Panc1 (cell line): ENCODE data around the gene AFDN. TPM values are rescaled to one million over a fixed set of nuclear protein-coding genes. Genes with fewer than 3 reads are reported as not detected.

ENCODE experiments used
- ATAC-seq: fragments of 200-7000 bp; cut with Tn5 transposase; 2 replicates; pipeline ENCODE4 v1.9.1; 2020; ENCODE audit warnings: mild to moderate bottlenecking, moderate library complexity
- BruUV-seq: library from RNA; stranded (reverse); fragments of 400-500 nt; replicated peaks from 2 replicates; lab custom pipeline; 2021; lab: Mats Ljungman, UMichigan
- CTCF ChIA-PET: fragments of 300-600 bp; sonication (Branson Sonifier 250); formaldehyde crosslinking; loops from one replicate; lab custom pipeline; 2022; ENCODE audit warnings: antibody characterized with exemption; lab: Charles Lee
- POLR2A ChIA-PET: fragments of 300-600 bp; sonication (Branson Sonifier 250); formaldehyde crosslinking; loops from one replicate; lab custom pipeline; 2022; ENCODE audit warnings: antibody characterized with exemption; lab: Charles Lee
- DNase-seq: peaks from one replicate; pipeline ENCODE4 v3.0.0-alpha.2; 2010; ENCODE audit warnings: low read depth, low spot score
- H3K27ac ChIP-seq: 2 replicates; pipeline ENCODE4 v1.5.1; 2011; ENCODE audit warnings: mild to moderate bottlenecking, low read length, inconsistent platforms
- H3K27me3 ChIP-seq: fragments of 200-500 bp; sonication (Bioruptor generic); 2 replicates; pipeline ENCODE4 v1.6.0; 2014; ENCODE audit warnings: low read length, inconsistent platforms; ENCODE audit not compliant: control insufficient read depth, insufficient read depth
- H3K36me3 ChIP-seq: fragments of 200-500 bp; sonication (Bioruptor generic); 2 replicates; pipeline ENCODE4 v1.5.1; 2014; ENCODE audit warnings: inconsistent platforms, mild to moderate bottlenecking, low read length, moderate library complexity; ENCODE audit not compliant: control insufficient read depth, insufficient read depth
- H3K4me1 ChIP-seq: 2 replicates; pipeline ENCODE4 v1.5.1; 2011; ENCODE audit warnings: inconsistent platforms, mild to moderate bottlenecking, low read length, moderate library complexity; ENCODE audit not compliant: control insufficient read depth, insufficient read depth
- H3K4me3 ChIP-seq, 2 experiments: 2 replicates each; pipeline ENCODE4 v1.5.1; 2011 to 2012; ENCODE audit warnings: low read depth in 2 of 2, low read length in 2 of 2, mild to moderate bottlenecking in 2 of 2, inconsistent platforms in 1 of 2, moderate library complexity in 1 of 2
- H3K9me3 ChIP-seq: fragments of 200-500 bp; sonication (Bioruptor generic); 2 replicates; pipeline ENCODE4 v1.5.1; 2014; ENCODE audit warnings: low read depth, mild to moderate bottlenecking, inconsistent platforms, low read length, moderate library complexity; ENCODE audit not compliant: control insufficient read depth, insufficient read depth
- CTCF ChIP-seq: fragments of 450-650 bp; IDR thresholded peaks from 2 replicates; pipeline ENCODE4 v1.5.1; 2017; ENCODE audit warnings: mild to moderate bottlenecking
- POLR2AphosphoS5 ChIP-seq: IDR thresholded peaks from 2 replicates; pipeline ENCODE4 v1.6.1; 2012; ENCODE audit warnings: mild to moderate bottlenecking, low read depth, low read length, moderate library complexity
- REST ChIP-seq, 2 experiments: IDR thresholded peaks; 2 replicates each; pipeline ENCODE4 v1.6.1; 2011 to 2012; ENCODE audit warnings: low read depth in 2 of 2, control low read depth in 1 of 2, low read length in 1 of 2, mild to moderate bottlenecking in 1 of 2, moderate library complexity in 1 of 2; ENCODE audit not compliant: insufficient read depth in 1 of 2
- SIN3A ChIP-seq: IDR thresholded peaks from 2 replicates; pipeline ENCODE4 v1.6.1; 2012; ENCODE audit warnings: low read depth, mild to moderate bottlenecking, low read length, moderate library complexity, borderline replicate concordance; ENCODE audit not compliant: insufficient read depth
- TCF7L2 ChIP-seq: IDR thresholded peaks from 2 replicates; pipeline ENCODE4 v1.6.1; 2011; ENCODE audit warnings: mild to moderate bottlenecking, low read depth, low read length, inconsistent platforms
- in situ Hi-C: cut with HindIII; loops from 2 replicates; pipeline ENCODE4 v1.10.0; 2016; ENCODE audit warnings: low sequenced_read_pairs, low pct_unique_long_range_greater_than_20kb
- intact Hi-C: fragments of 100-400 bp; cut with micrococcal nuclease; formaldehyde crosslinking; loops from one replicate; pipeline ENCODE4 v1.10.0; 2022; ENCODE audit not compliant: unreplicated experiment
- total RNA-seq: library from RNA; stranded (reverse); gene quantifications from one replicate; pipeline ENCODE4 v1.2.1, GENCODE V29; 2021; ENCODE audit not compliant: unreplicated experiment

Gene AFDN
- total RNA-seq, 1 experiment from 2014 or later: 143 TPM

GRCh38 chr6:167949121-167949684, 122.5 kb downstream of the AFDN start:
- no peak for ATAC-seq
- H3K36me3 ChIP-seq: peaks cover 35% of the 10 kb centered on the region
- no peaks in the 10 kb centered on the region for H3K27me3 ChIP-seq
- BruUV-seq: no TSS peak
- in situ Hi-C loops (no loop called here), intact Hi-C loops (no loop called here)
- DNase-seq: no peak
- TF ChIP-seq POLR2AphosphoS5: no peak
- no peak for TF ChIP-seq SIN3A
- no peak for TF ChIP-seq TCF7L2
- no peak for TF ChIP-seq REST (IDR thresholded peaks at IDR 0.05; ENCODE audit: insufficient read depth in 1 of 2, low read depth in 2 of 2, low read length in 1 of 2)
- no peak for TF ChIP-seq CTCF
- H3K4me3 ChIP-seq: no peak overlapping the region
- ChIA-PET POLR2A (no interaction called here), CTCF (no interaction called here)
- no peak overlapping the region for H3K27ac ChIP-seq
- H3K9me3 ChIP-seq: no peaks in the 10 kb centered on the region
- H3K4me1 ChIP-seq: no peaks in the 10 kb centered on the region

- ChIA-PET CTCF (no interaction called here), POLR2A (no interaction called here)
- BruUV-seq: no TSS peak
- no peaks in the 10 kb centered on the region for H3K4me1 ChIP-seq
- no peak overlapping the region for H3K27ac ChIP-seq
- DNase-seq (no peak), ATAC-seq (no peak)
- TF ChIP-seq SIN3A: no peak
- no peak for TF ChIP-seq TCF7L2
- TF ChIP-seq CTCF: no peak
- TF ChIP-seq POLR2AphosphoS5: no peak
- no peak for TF ChIP-seq REST (IDR thresholded peaks at IDR 0.05; ENCODE audit: insufficient read depth in 1 of 2, low read depth in 2 of 2, low read length in 1 of 2)
- intact Hi-C loops: no loop called here
- in situ Hi-C loops: no loop called here
- H3K36me3 ChIP-seq: peaks cover 21% of the 10 kb centered on the region
- H3K9me3 ChIP-seq: no peaks in the 10 kb centered on the region
- no peak overlapping the region for H3K4me3 ChIP-seq
- no peaks in the 10 kb centered on the region for H3K27me3 ChIP-seq
Observed at GRCh38 chr6:167951781-167952511, 125.2 kb downstream of the AFDN start.
